A549 (cell line): ENCODE results near the gene KLK7. TPM values are rescaled to one million over a fixed set of nuclear protein-coding genes. Genes with fewer than 3 reads are reported as not detected.

Experiments
- ATAC-seq, 2 experiments: fragments of 200-7000 bp in 1 of 2; fragments of >200 bp in 1 of 2; cut with Nextera tagmentation in 1 of 2; cut with Tn5 transposase in 1 of 2; 3 replicates each; pipeline versions ENCODE4 v1.8.0 to v1.9.1; 2018 to 2020; ENCODE audit warnings: mild to moderate bottlenecking in 1 of 2, moderate library complexity in 1 of 2
- CTCF ChIA-PET: fragments of 300-600 bp; sonication (Branson Sonifier 250); formaldehyde crosslinking; extraction: SDS; loops from one replicate; lab custom pipeline; 2021; ENCODE audit warnings: antibody characterized with exemption, inconsistent platforms; lab: Yijun Ruan, JAX
- POLR2A ChIA-PET: fragments of 350-600 bp; formaldehyde crosslinking; extraction: SDS; loops from one replicate; lab custom pipeline; 2021; ENCODE audit warnings: antibody characterized with exemption, inconsistent platforms; lab: Yijun Ruan, JAX
- DNase-seq, 2 experiments: peaks; one replicate each; pipeline versions ENCODE4 v3.0.0 to v3.0.0-alpha.2; 2011 to 2016; ENCODE audit warnings: low read depth in 1 of 2, low spot score in 1 of 2
- FAIRE-seq: peaks from 2 replicates; lab custom pipeline; 2011; peaks lifted over from hg19 to GRCh38; lab: Jason Lieb, UNC
- H3K27ac ChIP-seq, 2 experiments: fragments of >200 bp; sonication (Bioruptor Twin); formaldehyde crosslinking; 3 replicates each; pipeline ENCODE4 v1.5.1; 2016 to 2017
- H3K4me1 ChIP-seq: fragments of >200 bp; sonication (Bioruptor Twin); formaldehyde crosslinking; 3 replicates; pipeline ENCODE4 v1.6.1; 2016
- H3K4me2 ChIP-seq: fragments of >200 bp; sonication (Bioruptor Twin); formaldehyde crosslinking; 3 replicates; pipeline ENCODE4 v1.6.1; 2016
- H3K4me3 ChIP-seq: fragments of >200 bp; sonication (Bioruptor Twin); formaldehyde crosslinking; 3 replicates; pipeline ENCODE4 v1.5.1; 2016
- H3K9me3 ChIP-seq: fragments of >200 bp; sonication (Bioruptor Twin); formaldehyde crosslinking; 3 replicates; pipeline ENCODE4 v1.6.1; 2016
- BHLHE40 ChIP-seq: IDR thresholded peaks from 2 replicates; pipeline ENCODE4 v1.6.1; 2012; ENCODE audit warnings: low read depth, low read length, inconsistent platforms
- CEBPB ChIP-seq, 2 experiments: fragments of >200 bp in 1 of 2; sonication (Bioruptor Twin) in 1 of 2; formaldehyde crosslinking in 1 of 2; IDR thresholded peaks; 2 replicates each; pipeline ENCODE4 v1.6.1; 2012 to 2016
- E2F6 ChIP-seq: IDR thresholded peaks from 2 replicates; pipeline ENCODE4 v1.6.1; 2012; ENCODE audit warnings: low read depth, borderline replicate concordance
- FOSB ChIP-seq: fragments of 250-450 bp; sonication (Bioruptor Pico); IDR thresholded peaks from 2 replicates; pipeline ENCODE4 v1.5.0; 2020; ENCODE audit warnings: mild to moderate bottlenecking, moderate library complexity
- FOXS1 ChIP-seq: fragments of 250-450 bp; sonication (Bioruptor Pico); IDR thresholded peaks from 2 replicates; pipeline ENCODE4 v1.5.0; 2020; ENCODE audit warnings: mild to moderate bottlenecking, moderate library complexity
- GATA3 ChIP-seq: IDR thresholded peaks from 2 replicates; pipeline ENCODE4 v1.6.1; 2012; ENCODE audit warnings: borderline replicate concordance
- HEYL ChIP-seq: fragments of 250-450 bp; sonication (Bioruptor Pico); IDR thresholded peaks from 2 replicates; pipeline ENCODE4 v1.8.0; 2021; ENCODE audit warnings: mild to moderate bottlenecking, moderate library complexity
- HOXB13 ChIP-seq: fragments of 250-450 bp; sonication (Bioruptor Pico); IDR thresholded peaks from 2 replicates; pipeline ENCODE4 v1.5.0; 2020; ENCODE audit warnings: low read depth, mild to moderate bottlenecking, moderate library complexity
- HOXB5 ChIP-seq: fragments of 250-450 bp; sonication (Bioruptor Pico); IDR thresholded peaks from 2 replicates; pipeline ENCODE4 v1.5.0; 2020; ENCODE audit warnings: mild to moderate bottlenecking, moderate library complexity
- JUN ChIP-seq, 2 experiments: fragments of >200 bp; sonication (Bioruptor Twin); formaldehyde crosslinking; IDR thresholded peaks; 2 replicates in 1 of 2; 3 replicates in 1 of 2; pipeline ENCODE4 v1.6.1; 2016 to 2017
- JUNB ChIP-seq: fragments of >200 bp; sonication (Bioruptor Twin); formaldehyde crosslinking; IDR thresholded peaks from 2 replicates; pipeline ENCODE4 v1.6.1; 2016
- KDM1A ChIP-seq: fragments of 200-600 bp; sonication (generic); IDR thresholded peaks from 2 replicates; pipeline ENCODE4 v1.6.1; 2016; ENCODE audit warnings: low read depth, mild to moderate bottlenecking
- KDM5A ChIP-seq: fragments of 200-600 bp; sonication (generic); IDR thresholded peaks from 2 replicates; pipeline ENCODE4 v1.6.1; 2016; ENCODE audit warnings: antibody characterized with exemption, mild to moderate bottlenecking
- MAFK ChIP-seq: fragments of 450-650 bp; IDR thresholded peaks from 2 replicates; pipeline ENCODE4 v1.6.1; 2014; ENCODE audit not compliant: partially characterized antibody
- MAZ ChIP-seq: fragments of 150-350 bp; IDR thresholded peaks from 2 replicates; pipeline ENCODE4 v1.6.1; 2014; ENCODE audit warnings: antibody characterized with exemption, low read depth, low read length, borderline replicate concordance
- MYC ChIP-seq: IDR thresholded peaks from 2 replicates; pipeline ENCODE4 v1.6.1; 2012; ENCODE audit warnings: mild to moderate bottlenecking, inconsistent platforms, low read length, improper control_type of control experiment, borderline replicate concordance
- NFE2L2 ChIP-seq: fragments of 150-350 bp; conservative IDR thresholded peaks from 2 replicates; pipeline ENCODE4 v1.6.1; 2014; ENCODE audit warnings: low read length
- NR3C1 ChIP-seq: fragments of >200 bp; sonication (Bioruptor Twin); formaldehyde crosslinking; IDR thresholded peaks from 3 replicates; pipeline ENCODE4 v1.6.1; 2017
- POLR2AphosphoS2 ChIP-seq: conservative IDR thresholded peaks from 2 replicates; pipeline ENCODE4 v1.6.1; 2012; ENCODE audit warnings: low read length, improper control_type of control experiment, inconsistent platforms
- RCOR1 ChIP-seq: fragments of 150-350 bp; IDR thresholded peaks from 2 replicates; pipeline ENCODE4 v1.6.1; 2014; ENCODE audit warnings: antibody characterized with exemption, low read length, low read depth
- RFX5 ChIP-seq: fragments of 450-650 bp; IDR thresholded peaks from 2 replicates; pipeline ENCODE4 v1.7.1; 2014; ENCODE audit warnings: antibody characterized with exemption, mild to moderate bottlenecking, moderate library complexity
- RNF2 ChIP-seq: fragments of 200-600 bp; sonication (generic); IDR thresholded peaks from 2 replicates; pipeline ENCODE4 v1.6.1; 2016; ENCODE audit warnings: low read depth, mild to moderate bottlenecking, antibody characterized with exemption, moderate library complexity, borderline replicate concordance
- TP53 ChIP-seq: fragments of 250-450 bp; sonication (Bioruptor Pico); IDR thresholded peaks from 2 replicates; pipeline ENCODE4 v1.5.0; 2021; ENCODE audit warnings: mild to moderate bottlenecking, moderate library complexity
- ZFP36 ChIP-seq: fragments of 450-650 bp; IDR thresholded peaks from 2 replicates; pipeline ENCODE4 v1.6.1; 2014; ENCODE audit warnings: borderline replicate concordance; ENCODE audit not compliant: partially characterized antibody
- ZSCAN20 ChIP-seq: fragments of 250-450 bp; sonication (Bioruptor Pico); IDR thresholded peaks from 2 replicates; pipeline ENCODE4 v1.8.0; 2022; ENCODE audit warnings: mild to moderate bottlenecking, moderate library complexity
- WGBS: methylation state at CpG from one replicate; pipeline ENCODE4 v1.1.6; 2017; ENCODE audit errors: missing lambda C conversion rate; 5-methylcytosine and 5-hydroxymethylcytosine counted together
- polyA plus RNA-seq, 4 experiments: library from polyadenylated mRNA; depleted of rRNA in 3 of 4; stranded (reverse); fragments of >200 nt; fragmentation: RNase III in 1 of 4; extraction: RNeasy Plus Mini Kit Qiagen cat#74134 plus additional on column Dnase treatment in 1 of 4; gene quantifications; 2 replicates in 3 of 4; 3 replicates in 1 of 4; pipeline ENCODE4 v1.2.3, GENCODE V29; 2011 to 2017
- TF ChIP-seq, protein P1 (sequence below): fragments of 200-600 bp; sonication (generic); IDR thresholded peaks from 2 replicates; pipeline ENCODE4 v1.6.1; 2016; ENCODE audit warnings: antibody characterized with exemption, mild to moderate bottlenecking, moderate library complexity
- TF ChIP-seq, protein P2 (sequence below): fragments of 250-450 bp; sonication (Bioruptor Pico); IDR thresholded peaks from 2 replicates; pipeline ENCODE4 v1.5.0; 2020; ENCODE audit warnings: low read depth, mild to moderate bottlenecking, moderate library complexity

The KLK7 gene
- polyA plus RNA-seq, 2 of the 4 experiments (the other 2 are of a cell fraction), result not detected

GRCh38 chr19:50967929-50968715 lies 15.6 kb downstream of the KLK7 start:
- no peak for ATAC-seq
- H3K27ac ChIP-seq, result no peak overlapping the region

DNA sequence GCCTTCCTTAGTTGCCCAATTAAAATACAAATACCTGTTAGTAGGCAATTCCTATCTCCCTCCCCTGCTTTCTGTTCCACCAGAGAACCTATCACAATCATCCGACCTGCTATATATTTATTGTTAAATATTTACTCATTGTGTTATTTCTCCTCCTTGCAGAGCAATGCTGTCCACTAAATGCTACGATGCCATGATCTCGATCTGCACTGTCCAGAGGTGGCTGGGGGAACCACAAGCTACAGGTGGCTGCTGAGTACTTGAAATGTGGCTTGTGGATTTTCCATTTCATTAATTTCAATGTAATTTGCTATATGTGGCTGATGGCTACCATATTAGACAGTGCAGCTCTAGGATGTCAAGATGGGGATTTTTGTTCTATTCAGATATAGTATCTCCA lies 19.5 kb downstream of the KLK7 start:
- TF ChIP-seq, protein P1, sequence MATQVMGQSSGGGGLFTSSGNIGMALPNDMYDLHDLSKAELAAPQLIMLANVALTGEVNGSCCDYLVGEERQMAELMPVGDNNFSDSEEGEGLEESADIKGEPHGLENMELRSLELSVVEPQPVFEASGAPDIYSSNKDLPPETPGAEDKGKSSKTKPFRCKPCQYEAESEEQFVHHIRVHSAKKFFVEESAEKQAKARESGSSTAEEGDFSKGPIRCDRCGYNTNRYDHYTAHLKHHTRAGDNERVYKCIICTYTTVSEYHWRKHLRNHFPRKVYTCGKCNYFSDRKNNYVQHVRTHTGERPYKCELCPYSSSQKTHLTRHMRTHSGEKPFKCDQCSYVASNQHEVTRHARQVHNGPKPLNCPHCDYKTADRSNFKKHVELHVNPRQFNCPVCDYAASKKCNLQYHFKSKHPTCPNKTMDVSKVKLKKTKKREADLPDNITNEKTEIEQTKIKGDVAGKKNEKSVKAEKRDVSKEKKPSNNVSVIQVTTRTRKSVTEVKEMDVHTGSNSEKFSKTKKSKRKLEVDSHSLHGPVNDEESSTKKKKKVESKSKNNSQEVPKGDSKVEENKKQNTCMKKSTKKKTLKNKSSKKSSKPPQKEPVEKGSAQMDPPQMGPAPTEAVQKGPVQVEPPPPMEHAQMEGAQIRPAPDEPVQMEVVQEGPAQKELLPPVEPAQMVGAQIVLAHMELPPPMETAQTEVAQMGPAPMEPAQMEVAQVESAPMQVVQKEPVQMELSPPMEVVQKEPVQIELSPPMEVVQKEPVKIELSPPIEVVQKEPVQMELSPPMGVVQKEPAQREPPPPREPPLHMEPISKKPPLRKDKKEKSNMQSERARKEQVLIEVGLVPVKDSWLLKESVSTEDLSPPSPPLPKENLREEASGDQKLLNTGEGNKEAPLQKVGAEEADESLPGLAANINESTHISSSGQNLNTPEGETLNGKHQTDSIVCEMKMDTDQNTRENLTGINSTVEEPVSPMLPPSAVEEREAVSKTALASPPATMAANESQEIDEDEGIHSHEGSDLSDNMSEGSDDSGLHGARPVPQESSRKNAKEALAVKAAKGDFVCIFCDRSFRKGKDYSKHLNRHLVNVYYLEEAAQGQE, result no peak
- TF ChIP-seq CEBPB (IDR thresholded peaks at IDR 0.05) (no peak), KDM1A (no peak), HOXB5 (CRISPR knock-in tag) (no peak), E2F6 (no peak), NFE2L2 (no peak), FOSB (CRISPR knock-in tag) (no peak), POLR2AphosphoS2 (no peak), ZSCAN20 (CRISPR knock-in tag) (no peak), KDM5A (no peak), MAFK (no peak), NR3C1 (no peak), FOXS1 (no peak)
- Histone ChIP-seq H3K4me2 (no peak overlapping the region), H3K4me3 (no peak overlapping the region), H3K4me1 (no peaks in the 10 kb centered on the region), H3K9me3 (peaks cover 5% of the 10 kb centered on the region; the same call in 2 of the 3 replicates), H3K27ac (no peak overlapping the region)
- FAIRE-seq (no peak), ATAC-seq (no peak), DNase-seq (no peak)
- ChIA-PET POLR2A (no interaction called here), CTCF (no interaction called here)
- WGBS, result 26% methylated on average over 3 of the region's 3 CpGs

More at GRCh38 chr19:50967929-50968715, 15.6 kb downstream of the KLK7 start:
- ChIA-PET CTCF (interaction anchor here (0.7 to 1.4 kb wide), 3 partner anchors 38 to 126 kb away, joined by 3 to 4 read pairs (median 3); no protein-coding TSS in a partner anchor), POLR2A (no interaction called here)
- TF ChIP-seq RFX5 (no peak), CEBPB (IDR thresholded peaks at IDR 0.05) (no peak), TP53 (no peak), HOXB13 (CRISPR knock-in tag) (no peak), RNF2 (no peak), ZFP36 (no peak), NFE2L2 (no peak), KDM5A (no peak), JUN (IDR thresholded peaks at IDR 0.05) (no peak), MAZ (no peak), E2F6 (no peak), HEYL (CRISPR knock-in tag) (no peak), MYC (no peak), JUNB (no peak), GATA3 (no peak), RCOR1 (no peak), FOXS1 (no peak), BHLHE40 (no peak)
- TF ChIP-seq, protein P2, sequence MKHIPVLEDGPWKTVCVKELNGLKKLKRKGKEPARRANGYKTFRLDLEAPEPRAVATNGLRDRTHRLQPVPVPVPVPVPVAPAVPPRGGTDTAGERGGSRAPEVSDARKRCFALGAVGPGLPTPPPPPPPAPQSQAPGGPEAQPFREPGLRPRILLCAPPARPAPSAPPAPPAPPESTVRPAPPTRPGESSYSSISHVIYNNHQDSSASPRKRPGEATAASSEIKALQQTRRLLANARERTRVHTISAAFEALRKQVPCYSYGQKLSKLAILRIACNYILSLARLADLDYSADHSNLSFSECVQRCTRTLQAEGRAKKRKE (CRISPR knock-in tag), result no peak
- TF ChIP-seq, protein P1, result no peak
- no peak for DNase-seq
- H3K4me1 ChIP-seq, result no peaks in the 10 kb centered on the region
- peaks cover 5% of the 10 kb centered on the region; the same call in 1 of the 3 replicates for H3K9me3 ChIP-seq
- H3K4me2 ChIP-seq, result no peak overlapping the region
- FAIRE-seq, result no peak
- no peak overlapping the region for H3K4me3 ChIP-seq
- WGBS, result 62% methylated on average over 20 of the region's 20 CpGs
